HEK293 (cell line): ENCODE data around the gene DDX20.

Source experiments
- CTCF ChIP-seq: fragments of 450-650 bp; formaldehyde crosslinking; IDR thresholded peaks from 2 replicates; pipeline ENCODE4 v1.5.1; 2016; ENCODE audit warnings: missing biosample characterization, missing genetic modification characterization
- ZNF184 ChIP-seq: fragments of 450-650 bp; IDR thresholded peaks from 2 replicates; pipeline ENCODE4 v1.5.1; 2018; ENCODE audit warnings: missing biosample characterization, mild to moderate bottlenecking, missing genetic modification characterization
- ZNF248 ChIP-seq: fragments of 450-650 bp; formaldehyde crosslinking; IDR thresholded peaks from 2 replicates; pipeline ENCODE4 v1.5.1; 2017; ENCODE audit warnings: missing biosample characterization, missing genetic modification characterization
- ZNF354C ChIP-seq: fragments of 450-650 bp; formaldehyde crosslinking; IDR thresholded peaks from 2 replicates; pipeline ENCODE4 v1.5.1; 2016; ENCODE audit warnings: missing biosample characterization, missing genetic modification characterization, low read depth, borderline replicate concordance
- ZNF747 ChIP-seq: fragments of 450-650 bp; formaldehyde crosslinking; IDR thresholded peaks from 2 replicates; pipeline ENCODE4 v1.5.1; 2016; ENCODE audit warnings: missing biosample characterization, missing genetic modification characterization

- TF ChIP-seq CTCF (no peak), ZNF354C (tag by site-specific recombination) (no peak), ZNF248 (tag by site-specific recombination) (no peak), ZNF747 (no peak), ZNF184 (tag by site-specific recombination) (no peak)
Measured at GRCh38 chr1:111720977-111721786, 34.5 kb upstream of the DDX20 start.
